AG09309 (cell line): Measurements from ENCODE around the gene ARL15.

Experiments
- DNase-seq: peaks from one replicate; pipeline ENCODE4 v3.0.0-alpha.2; 2010; ENCODE audit warnings: low read depth
- H3K4me3 ChIP-seq: 2 replicates; pipeline ENCODE4 v1.5.1; 2011; ENCODE audit warnings: mild to moderate bottlenecking, low read depth, low read length, moderate library complexity; ENCODE audit not compliant: control insufficient read depth
- TF ChIP-seq, protein P1 (sequence below): IDR thresholded peaks from 2 replicates; pipeline ENCODE4 v1.5.1; 2011; ENCODE audit warnings: mild to moderate bottlenecking, low read depth, low read length, inconsistent platforms; ENCODE audit not compliant: insufficient read depth, control insufficient read depth; ENCODE audit errors: missing control alignments

ARL15 gene

DNA sequence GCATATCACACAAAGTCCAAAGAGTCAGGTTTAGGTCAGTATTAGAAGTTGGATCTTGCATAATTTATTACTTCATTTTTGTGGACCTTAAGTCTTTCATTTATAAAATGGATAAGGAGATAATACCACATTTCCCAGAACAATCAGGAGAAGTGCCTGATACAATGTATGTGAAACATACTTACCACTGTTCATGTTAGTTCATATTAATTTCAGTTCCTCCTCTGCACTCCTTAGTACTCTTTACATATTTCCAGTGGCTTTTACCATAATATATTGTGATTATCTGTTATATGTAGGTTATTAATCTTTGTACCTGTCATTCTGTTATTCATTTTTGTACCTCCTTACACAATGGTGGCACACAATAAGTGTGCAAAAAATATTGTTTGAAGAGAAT lies 214.4 kb downstream of the ARL15 start:
- TF ChIP-seq, protein P1, sequence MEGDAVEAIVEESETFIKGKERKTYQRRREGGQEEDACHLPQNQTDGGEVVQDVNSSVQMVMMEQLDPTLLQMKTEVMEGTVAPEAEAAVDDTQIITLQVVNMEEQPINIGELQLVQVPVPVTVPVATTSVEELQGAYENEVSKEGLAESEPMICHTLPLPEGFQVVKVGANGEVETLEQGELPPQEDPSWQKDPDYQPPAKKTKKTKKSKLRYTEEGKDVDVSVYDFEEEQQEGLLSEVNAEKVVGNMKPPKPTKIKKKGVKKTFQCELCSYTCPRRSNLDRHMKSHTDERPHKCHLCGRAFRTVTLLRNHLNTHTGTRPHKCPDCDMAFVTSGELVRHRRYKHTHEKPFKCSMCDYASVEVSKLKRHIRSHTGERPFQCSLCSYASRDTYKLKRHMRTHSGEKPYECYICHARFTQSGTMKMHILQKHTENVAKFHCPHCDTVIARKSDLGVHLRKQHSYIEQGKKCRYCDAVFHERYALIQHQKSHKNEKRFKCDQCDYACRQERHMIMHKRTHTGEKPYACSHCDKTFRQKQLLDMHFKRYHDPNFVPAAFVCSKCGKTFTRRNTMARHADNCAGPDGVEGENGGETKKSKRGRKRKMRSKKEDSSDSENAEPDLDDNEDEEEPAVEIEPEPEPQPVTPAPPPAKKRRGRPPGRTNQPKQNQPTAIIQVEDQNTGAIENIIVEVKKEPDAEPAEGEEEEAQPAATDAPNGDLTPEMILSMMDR: no peak
- no peak overlapping the region for H3K4me3 ChIP-seq
- no peak for DNase-seq

- TF ChIP-seq, protein P1: no peak
- DNase-seq: no peak
- H3K4me3 ChIP-seq: no peak overlapping the region
These were observed 215.7 kb downstream of the ARL15 start for GRCh38 chr5:54094706-54095105.

DNA sequence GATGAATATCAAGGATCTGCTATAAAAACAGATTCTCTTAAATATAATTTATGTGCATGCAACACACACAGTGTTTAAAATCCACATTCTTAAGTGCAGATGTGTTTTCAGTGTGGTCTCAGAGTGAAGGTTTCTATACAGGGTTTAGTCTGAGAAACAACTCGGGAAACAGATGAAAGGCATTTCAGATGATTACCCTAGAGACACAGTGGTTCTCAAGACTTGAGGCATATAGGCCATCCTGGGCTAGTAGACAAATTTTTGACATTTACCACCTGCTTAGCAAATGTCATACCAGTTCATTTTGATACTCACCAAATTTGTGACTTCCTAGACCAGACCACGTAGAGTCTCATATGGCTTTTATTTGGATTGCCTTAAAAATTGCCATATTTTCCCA lies 216.5 kb downstream of the ARL15 start:
- TF ChIP-seq, protein P1: no peak
- DNase-seq: no peak
- H3K4me3 ChIP-seq: no peak overlapping the region

- no peak overlapping the region for H3K4me3 ChIP-seq
- TF ChIP-seq, protein P1: no peak
- DNase-seq: no peak
These were observed 217.3 kb downstream of the ARL15 start for GRCh38 chr5:54093081-54093492.

GRCh38 chr5:54091307-54092130 lies 218.9 kb downstream of the ARL15 start:
- TF ChIP-seq, protein P1: no peak

DNA sequence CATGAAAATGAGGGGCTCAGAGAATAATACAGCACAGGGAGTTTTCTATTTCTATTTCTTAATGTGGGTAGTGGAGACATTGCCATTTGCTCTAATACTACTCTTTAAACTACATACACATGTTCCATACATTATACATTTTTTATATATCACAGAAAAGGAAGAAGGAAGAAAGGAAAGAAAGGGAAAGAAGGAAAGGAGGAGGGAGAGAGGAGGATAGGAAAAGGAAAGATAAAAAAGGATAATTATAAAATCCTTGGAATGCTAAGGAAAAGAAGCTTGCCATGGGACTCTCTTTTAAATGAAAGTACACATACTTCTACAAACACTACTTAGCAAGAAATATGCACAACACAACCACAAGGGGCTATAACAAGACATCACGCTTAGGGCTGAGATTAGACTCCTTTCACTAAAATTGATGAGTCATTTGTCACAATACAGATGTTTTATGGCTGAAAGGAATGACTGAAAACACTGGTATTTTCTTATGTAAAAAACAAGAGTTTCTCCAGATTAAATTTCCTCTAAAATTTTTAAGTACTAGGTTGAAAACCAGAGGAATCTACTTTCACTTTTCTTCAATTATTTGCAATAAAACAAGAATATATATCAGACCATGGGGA lies 219.8 kb downstream of the ARL15 start:
- peak; percentile 89 for DNase-seq
- no peak overlapping the region for H3K4me3 ChIP-seq
- TF ChIP-seq, protein P1: peak; percentile 51

More at GRCh38 chr5:54091307-54092130, 218.9 kb downstream of the ARL15 start:
- no peak overlapping the region for H3K4me3 ChIP-seq
- no peak for DNase-seq

GRCh38 chr5:54088081-54088480 lies 222.3 kb downstream of the ARL15 start:
- H3K4me3 ChIP-seq: no peak overlapping the region
- TF ChIP-seq, protein P1: no peak
- no peak for DNase-seq
